OCI-LY7 (cell line): ENCODE results near the gene PIK3CB.

ENCODE experiments used
- EZH2phosphoT487 ChIP-seq: fragments of 200-600 bp; sonication (generic); IDR thresholded peaks from 2 replicates; pipeline ENCODE4 v1.6.1; 2018; ENCODE audit warnings: low read depth, borderline replicate concordance, mild to moderate bottlenecking, mixed run types, antibody characterized with exemption, low read length, moderate library complexity, mixed read lengths
- TF ChIP-seq, protein P1 (sequence below): fragments of 200-600 bp; sonication (generic); conservative IDR thresholded peaks from 2 replicates; pipeline ENCODE4 v1.5.1; 2014; ENCODE audit warnings: mild to moderate bottlenecking, antibody characterized with exemption, low read length, moderate library complexity, mixed read lengths

- no peak for TF ChIP-seq EZH2phosphoT487
- TF ChIP-seq, protein P1, sequence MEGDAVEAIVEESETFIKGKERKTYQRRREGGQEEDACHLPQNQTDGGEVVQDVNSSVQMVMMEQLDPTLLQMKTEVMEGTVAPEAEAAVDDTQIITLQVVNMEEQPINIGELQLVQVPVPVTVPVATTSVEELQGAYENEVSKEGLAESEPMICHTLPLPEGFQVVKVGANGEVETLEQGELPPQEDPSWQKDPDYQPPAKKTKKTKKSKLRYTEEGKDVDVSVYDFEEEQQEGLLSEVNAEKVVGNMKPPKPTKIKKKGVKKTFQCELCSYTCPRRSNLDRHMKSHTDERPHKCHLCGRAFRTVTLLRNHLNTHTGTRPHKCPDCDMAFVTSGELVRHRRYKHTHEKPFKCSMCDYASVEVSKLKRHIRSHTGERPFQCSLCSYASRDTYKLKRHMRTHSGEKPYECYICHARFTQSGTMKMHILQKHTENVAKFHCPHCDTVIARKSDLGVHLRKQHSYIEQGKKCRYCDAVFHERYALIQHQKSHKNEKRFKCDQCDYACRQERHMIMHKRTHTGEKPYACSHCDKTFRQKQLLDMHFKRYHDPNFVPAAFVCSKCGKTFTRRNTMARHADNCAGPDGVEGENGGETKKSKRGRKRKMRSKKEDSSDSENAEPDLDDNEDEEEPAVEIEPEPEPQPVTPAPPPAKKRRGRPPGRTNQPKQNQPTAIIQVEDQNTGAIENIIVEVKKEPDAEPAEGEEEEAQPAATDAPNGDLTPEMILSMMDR, result no peak
Measured at GRCh38 chr3:138861798-138862197, 27.1 kb upstream of the PIK3CB start.
